ENCODE measurements around the gene NDC80.

Gene NDC80

DNA sequence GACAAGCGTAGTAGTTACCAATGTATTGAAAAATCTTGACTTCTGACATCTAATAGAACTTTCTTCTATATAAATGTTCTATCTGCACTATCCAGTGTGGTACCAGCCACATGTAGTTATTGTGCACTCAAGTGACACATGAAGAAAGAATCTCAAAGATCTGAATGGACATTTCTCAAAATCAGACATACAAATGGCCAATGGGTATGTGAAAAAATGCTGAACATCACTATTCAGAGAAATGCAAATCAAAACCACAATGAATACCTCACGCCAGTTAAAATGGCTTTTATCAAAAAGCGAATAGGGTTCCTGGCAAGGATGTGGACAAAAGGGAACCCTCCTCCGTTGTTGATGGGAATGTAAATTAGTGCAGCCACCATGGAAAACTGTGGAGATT is 46.7 kb downstream of the NDC80 start:
- no peak for TF ChIP-seq ZFX (IDR thresholded peaks at IDR 0.05)
- TF ChIP-seq, protein P1, sequence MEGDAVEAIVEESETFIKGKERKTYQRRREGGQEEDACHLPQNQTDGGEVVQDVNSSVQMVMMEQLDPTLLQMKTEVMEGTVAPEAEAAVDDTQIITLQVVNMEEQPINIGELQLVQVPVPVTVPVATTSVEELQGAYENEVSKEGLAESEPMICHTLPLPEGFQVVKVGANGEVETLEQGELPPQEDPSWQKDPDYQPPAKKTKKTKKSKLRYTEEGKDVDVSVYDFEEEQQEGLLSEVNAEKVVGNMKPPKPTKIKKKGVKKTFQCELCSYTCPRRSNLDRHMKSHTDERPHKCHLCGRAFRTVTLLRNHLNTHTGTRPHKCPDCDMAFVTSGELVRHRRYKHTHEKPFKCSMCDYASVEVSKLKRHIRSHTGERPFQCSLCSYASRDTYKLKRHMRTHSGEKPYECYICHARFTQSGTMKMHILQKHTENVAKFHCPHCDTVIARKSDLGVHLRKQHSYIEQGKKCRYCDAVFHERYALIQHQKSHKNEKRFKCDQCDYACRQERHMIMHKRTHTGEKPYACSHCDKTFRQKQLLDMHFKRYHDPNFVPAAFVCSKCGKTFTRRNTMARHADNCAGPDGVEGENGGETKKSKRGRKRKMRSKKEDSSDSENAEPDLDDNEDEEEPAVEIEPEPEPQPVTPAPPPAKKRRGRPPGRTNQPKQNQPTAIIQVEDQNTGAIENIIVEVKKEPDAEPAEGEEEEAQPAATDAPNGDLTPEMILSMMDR (conservative IDR thresholded peaks at IDR 0.05): no peak
- H3K27ac ChIP-seq: no peak overlapping the region

- TF ChIP-seq, protein P1 (conservative IDR thresholded peaks at IDR 0.05): no peak
- TF ChIP-seq ZFX (IDR thresholded peaks at IDR 0.05): no peak
- H3K27ac ChIP-seq: no peak overlapping the region
Measured at GRCh38 chr18:2625217-2625616, 53.9 kb downstream of the NDC80 start.

DNA sequence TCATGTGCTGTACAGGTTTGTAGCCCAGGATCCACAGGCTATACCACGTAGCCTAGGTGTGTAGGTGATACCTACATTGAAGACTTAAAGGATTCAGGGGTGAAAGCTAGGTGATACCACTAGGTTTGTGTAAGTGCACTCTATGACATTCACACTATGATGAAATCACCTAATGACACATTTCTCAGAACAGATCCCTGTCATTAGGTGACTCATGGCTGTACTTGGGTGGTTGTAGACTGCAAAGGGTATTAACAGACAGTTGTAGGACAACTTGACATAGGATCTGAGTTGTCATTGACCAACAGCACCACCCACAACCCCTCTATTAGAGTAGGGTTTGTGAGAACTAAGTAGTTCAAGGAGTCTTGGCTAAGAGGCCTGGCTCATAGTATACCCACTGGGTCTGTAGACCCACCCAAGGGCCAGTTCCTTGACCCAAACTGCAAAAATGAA is 56.5 kb downstream of the NDC80 start:
- no peak overlapping the region for H3K27ac ChIP-seq
- no peak for TF ChIP-seq ZFX (IDR thresholded peaks at IDR 0.05)
- TF ChIP-seq, protein P1 (conservative IDR thresholded peaks at IDR 0.05): no peak

GRCh38 chr18:2629003-2629402 is 57.6 kb downstream of the NDC80 start:
- no peak overlapping the region for H3K27ac ChIP-seq
- TF ChIP-seq, protein P1 (conservative IDR thresholded peaks at IDR 0.05): no peak
- no peak for TF ChIP-seq ZFX (IDR thresholded peaks at IDR 0.05)

GRCh38 chr18:2635586-2635985 is 64.2 kb downstream of the NDC80 start:
- H3K27ac ChIP-seq: no peak overlapping the region

GRCh38 chr18:2636126-2636631 is 64.8 kb downstream of the NDC80 start:
- TF ChIP-seq, protein P1 (conservative IDR thresholded peaks at IDR 0.05): no peak
- TF ChIP-seq ZFX (IDR thresholded peaks at IDR 0.05): no peak
- H3K27ac ChIP-seq: no peak overlapping the region

More at GRCh38 chr18:2635586-2635985, 64.2 kb downstream of the NDC80 start:
- TF ChIP-seq ZFX (IDR thresholded peaks at IDR 0.05): no peak
- TF ChIP-seq, protein P1 (conservative IDR thresholded peaks at IDR 0.05): no peak

GRCh38 chr18:2641638-2642037 is 70.3 kb downstream of the NDC80 start:
- TF ChIP-seq, protein P1 (conservative IDR thresholded peaks at IDR 0.05): no peak
- TF ChIP-seq ZFX (IDR thresholded peaks at IDR 0.05): no peak
- no peak overlapping the region for H3K27ac ChIP-seq
